ENCODE data around the gene DOK7.

DOK7 gene

GRCh38 chr4:3416270-3416669, 46.8 kb upstream of the DOK7 start:
- no peak for TF ChIP-seq SIN3A (IDR thresholded peaks at IDR 0.05; ENCODE audit: borderline replicate concordance, insufficient read depth, low read length)
- no peak for TF ChIP-seq POLR2AphosphoS5 (IDR thresholded peaks at IDR 0.05; ENCODE audit: low read depth, low read length)
- no peak for TF ChIP-seq REST (IDR thresholded peaks at IDR 0.05; ENCODE audit: insufficient read depth in 1 of 2, low read depth in 2 of 2, low read length in 2 of 2)
- no peak for TF ChIP-seq TAF1 (IDR thresholded peaks at IDR 0.05; ENCODE audit: borderline replicate concordance, insufficient read depth, low read length)
- no peak for TF ChIP-seq FOXP2 (optimal IDR thresholded peaks at IDR 0.05; ENCODE audit: borderline replicate concordance, extremely low read depth, extremely low read length, insufficient read depth)

GRCh38 chr4:3416821-3417221, 46.3 kb upstream of the DOK7 start:
- TF ChIP-seq REST (IDR thresholded peaks at IDR 0.05; ENCODE audit: insufficient read depth in 1 of 2, low read depth in 2 of 2, low read length in 2 of 2) (no peak), FOXP2 (optimal IDR thresholded peaks at IDR 0.05; ENCODE audit: borderline replicate concordance, extremely low read depth, extremely low read length, insufficient read depth) (no peak), SIN3A (IDR thresholded peaks at IDR 0.05; ENCODE audit: borderline replicate concordance, insufficient read depth, low read length) (no peak)

- TF ChIP-seq FOXP2 (optimal IDR thresholded peaks at IDR 0.05; ENCODE audit: borderline replicate concordance, extremely low read depth, extremely low read length, insufficient read depth) (no peak), TAF1 (IDR thresholded peaks at IDR 0.05; ENCODE audit: borderline replicate concordance, insufficient read depth, low read length) (no peak), SIN3A (IDR thresholded peaks at IDR 0.05; ENCODE audit: borderline replicate concordance, insufficient read depth, low read length) (no peak), REST (IDR thresholded peaks at IDR 0.05; ENCODE audit: insufficient read depth in 1 of 2, low read depth in 2 of 2, low read length in 2 of 2) (no peak), POLR2AphosphoS5 (IDR thresholded peaks at IDR 0.05; ENCODE audit: low read depth, low read length) (no peak)
Measured at GRCh38 chr4:3417448-3417847, 45.7 kb upstream of the DOK7 start.

- TF ChIP-seq POLR2AphosphoS5 (IDR thresholded peaks at IDR 0.05; ENCODE audit: low read depth, low read length) (no peak), SIN3A (IDR thresholded peaks at IDR 0.05; ENCODE audit: borderline replicate concordance, insufficient read depth, low read length) (no peak)
Measured at GRCh38 chr4:3418029-3418762, 44.9 kb upstream of the DOK7 start.

- no peak for TF ChIP-seq POLR2AphosphoS5 (IDR thresholded peaks at IDR 0.05; ENCODE audit: low read depth, low read length)
- no peak for TF ChIP-seq SIN3A (IDR thresholded peaks at IDR 0.05; ENCODE audit: borderline replicate concordance, insufficient read depth, low read length)
- no peak for TF ChIP-seq TAF1 (IDR thresholded peaks at IDR 0.05; ENCODE audit: borderline replicate concordance, insufficient read depth, low read length)
- no peak for TF ChIP-seq REST (IDR thresholded peaks at IDR 0.05; ENCODE audit: insufficient read depth in 1 of 2, low read depth in 2 of 2, low read length in 2 of 2)
- TF ChIP-seq FOXP2 (optimal IDR thresholded peaks at IDR 0.05; ENCODE audit: borderline replicate concordance, extremely low read depth, extremely low read length, insufficient read depth): no peak
Measured at GRCh38 chr4:3419836-3420605, 43.1 kb upstream of the DOK7 start.
